ENCODE measurements around the gene DMXL2.
"Not testable (repeated sequence)": the region's sequence is repeated elsewhere in the genome, so short reads cannot be mapped to it uniquely, and the experiment has no call there.

Gene DMXL2

GRCh38 chr15:51483520-51483919 is 139.1 kb downstream of the DMXL2 start:
- no peak for DNase-seq

- no peak for DNase-seq
These were observed 146.8 kb downstream of the DMXL2 start for GRCh38 chr15:51475736-51476135.

- DNase-seq: no peak
These were observed 152.1 kb downstream of the DMXL2 start for GRCh38 chr15:51470512-51470911.

- no peak for DNase-seq
These were observed 161.8 kb downstream of the DMXL2 start for GRCh38 chr15:51460796-51461195.

- DNase-seq: no peak
These were observed 172.6 kb downstream of the DMXL2 start for GRCh38 chr15:51450001-51450400.

- no peak for DNase-seq
These were observed 173.8 kb downstream of the DMXL2 start for GRCh38 chr15:51448622-51449399.

GRCh38 chr15:51447855-51448621 is 174.5 kb downstream of the DMXL2 start:
- DNase-seq: no peak

- not testable (repeated sequence) for DNase-seq
These were observed 176.4 kb downstream of the DMXL2 start for GRCh38 chr15:51446029-51446744.

GRCh38 chr15:51444807-51445206 is 177.8 kb downstream of the DMXL2 start:
- DNase-seq: no peak

- DNase-seq: no peak
These were observed 178.5 kb downstream of the DMXL2 start for GRCh38 chr15:51444112-51444511.

GRCh38 chr15:51443282-51443914 is 179.2 kb downstream of the DMXL2 start:
- DNase-seq: no peak

- DNase-seq: no peak
These were observed 184.0 kb downstream of the DMXL2 start for GRCh38 chr15:51438526-51438925.

- DNase-seq: no peak
These were observed 197.0 kb downstream of the DMXL2 start for GRCh38 chr15:51425517-51426040.

GRCh38 chr15:51424780-51425179 is 197.8 kb downstream of the DMXL2 start:
- no peak for DNase-seq

- DNase-seq: not testable (repeated sequence)
These were observed 199.5 kb downstream of the DMXL2 start for GRCh38 chr15:51423040-51423439.

- no peak for DNase-seq
These were observed 206.4 kb downstream of the DMXL2 start for GRCh38 chr15:51416129-51416528.

GRCh38 chr15:51414256-51414860 is 208.2 kb downstream of the DMXL2 start:
- DNase-seq: no peak

- DNase-seq: no peak
These were observed 216.7 kb downstream of the DMXL2 start for GRCh38 chr15:51405693-51406523.

- no peak for DNase-seq
These were observed 218.4 kb downstream of the DMXL2 start for GRCh38 chr15:51403946-51404695.

- DNase-seq: no peak
These were observed 219.3 kb downstream of the DMXL2 start for GRCh38 chr15:51403072-51403878.

Measured in activated gamma-delta T cell (primary cell).